ENCODE data around the gene SIVA1.

Gene SIVA1

GRCh38 chr14:104757681-104758392 lies 4.9 kb downstream of the SIVA1 start:
- no peak overlapping the region for H3K27ac ChIP-seq

GRCh38 chr14:104758981-104759969 lies 6.3 kb downstream of the SIVA1 start:
- no peak for TF ChIP-seq CTCF (conservative IDR thresholded peaks at IDR 0.05)
- H3K27ac ChIP-seq, result no peak overlapping the region

More at GRCh38 chr14:104757681-104758392, 4.9 kb downstream of the SIVA1 start:
- TF ChIP-seq CTCF (conservative IDR thresholded peaks at IDR 0.05), result no peak

- no peak overlapping the region for H3K27ac ChIP-seq
- TF ChIP-seq CTCF (conservative IDR thresholded peaks at IDR 0.05), result no peak
Measured at GRCh38 chr14:104765517-104765916, 12.6 kb downstream of the SIVA1 start.

GRCh38 chr14:104766256-104766862 lies 13.4 kb downstream of the SIVA1 start:
- no peak for TF ChIP-seq CTCF (conservative IDR thresholded peaks at IDR 0.05)

GRCh38 chr14:104766863-104767633 lies 14.1 kb downstream of the SIVA1 start:
- no peak overlapping the region for H3K27ac ChIP-seq
- no peak for TF ChIP-seq CTCF (conservative IDR thresholded peaks at IDR 0.05)

More at GRCh38 chr14:104766256-104766862, 13.4 kb downstream of the SIVA1 start:
- H3K27ac ChIP-seq, result no peak overlapping the region

- no peak for TF ChIP-seq CTCF (conservative IDR thresholded peaks at IDR 0.05)
- H3K27ac ChIP-seq, result no peak overlapping the region
Measured at GRCh38 chr14:104767634-104767918, 14.6 kb downstream of the SIVA1 start.
